ENCODE results near the gene CAGE1.

The CAGE1 gene

DNA sequence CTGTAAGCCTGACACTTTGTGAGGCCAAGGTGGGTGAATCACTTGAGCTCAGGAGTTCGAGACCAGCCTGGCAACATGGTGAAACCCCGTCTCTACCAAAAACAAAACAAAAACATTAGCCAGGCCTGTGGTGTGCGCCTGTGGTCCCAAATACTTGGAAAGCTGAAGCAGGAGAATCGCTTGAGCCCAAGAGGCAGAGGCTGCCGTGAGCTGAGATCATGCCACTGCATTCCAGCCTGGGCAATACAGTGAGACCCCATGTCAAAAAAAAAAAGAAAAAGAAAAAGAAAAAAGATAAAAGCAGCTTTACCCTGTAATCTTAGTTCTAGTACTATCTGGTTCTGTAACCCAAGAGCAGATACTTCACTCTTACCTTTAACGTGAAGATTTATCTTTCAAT is 104.1 kb downstream of the CAGE1 start:
- H3K36me3 Mint-ChIP-seq (ENCODE audit: low read depth), result peaks cover 43% of the 10 kb centered on the region
- H3K9me3 Mint-ChIP-seq, result no peaks in the 10 kb centered on the region
- no peak overlapping the region for H3K27ac Mint-ChIP-seq
- H3K4me1 Mint-ChIP-seq (ENCODE audit: low read depth), result peaks cover 18% of the 10 kb centered on the region
- no peak overlapping the region for H3K4me3 Mint-ChIP-seq
- no peaks in the 10 kb centered on the region for H3K27me3 Mint-ChIP-seq

DNA sequence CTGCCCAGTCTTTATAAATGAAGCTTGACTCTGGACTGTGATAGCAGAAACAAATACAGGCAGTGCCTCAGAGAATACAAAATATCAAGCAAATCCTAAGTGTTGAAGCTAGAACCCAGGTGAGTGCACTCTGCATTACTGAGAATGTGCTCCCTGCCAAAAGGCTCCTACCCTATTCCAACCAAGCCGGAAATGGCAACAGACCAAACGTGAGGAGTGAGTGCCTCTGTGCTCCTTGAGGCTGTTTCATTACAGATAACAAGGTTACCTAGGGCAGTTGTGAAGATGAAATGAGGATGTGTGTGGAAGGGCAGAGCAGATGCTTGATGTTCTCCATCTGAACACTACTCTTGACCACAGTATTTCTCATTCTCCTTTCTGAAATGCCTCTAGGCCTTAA is 105.9 kb downstream of the CAGE1 start:
- Mint-ChIP-seq H3K27me3 (no peaks in the 10 kb centered on the region), H3K36me3 (ENCODE audit: low read depth) (peaks cover 26% of the 10 kb centered on the region), H3K4me1 (ENCODE audit: low read depth) (peaks cover 18% of the 10 kb centered on the region), H3K9me3 (no peaks in the 10 kb centered on the region), H3K4me3 (no peak overlapping the region), H3K27ac (no peak overlapping the region)

DNA sequence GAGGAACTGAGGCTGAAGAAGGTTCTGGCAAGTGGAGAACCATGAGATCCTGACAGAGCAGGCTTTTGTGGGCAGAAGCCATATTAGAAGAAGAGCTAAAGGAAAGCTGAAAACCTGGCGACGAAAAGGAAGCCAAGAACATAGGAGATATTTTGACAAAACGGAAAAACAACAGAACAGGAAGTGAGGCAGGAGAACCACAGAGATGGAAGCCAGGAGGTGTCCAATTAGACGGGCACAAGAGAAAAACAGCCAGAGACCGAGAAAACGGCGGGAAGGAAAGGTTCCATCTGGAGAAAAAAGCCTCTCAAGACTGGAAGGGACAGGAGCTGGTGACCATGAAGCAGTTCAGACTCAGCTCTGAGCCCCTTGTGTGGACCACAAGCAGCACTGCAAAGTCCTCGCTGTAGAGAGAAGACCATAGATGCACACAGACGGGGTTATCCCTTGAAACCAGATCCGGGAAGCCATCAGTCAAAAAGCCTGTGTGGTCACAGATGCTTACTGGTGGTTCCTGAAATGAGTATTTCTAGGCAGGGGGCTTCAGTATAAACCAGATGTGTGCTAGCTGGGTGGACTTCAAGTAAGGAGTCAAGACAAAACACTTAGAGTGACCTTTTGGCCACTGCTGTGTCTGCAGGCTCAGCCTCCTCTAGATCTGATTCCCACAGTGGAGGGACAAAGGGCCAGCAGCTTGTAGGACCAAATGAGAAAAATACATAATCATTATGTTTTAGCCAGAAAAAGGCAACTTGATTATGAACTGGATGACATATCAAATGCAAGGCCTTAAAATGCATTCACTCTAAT is 107.2 kb downstream of the CAGE1 start:
- Mint-ChIP-seq H3K27me3 (no peaks in the 10 kb centered on the region), H3K4me3 (no peak overlapping the region), H3K27ac (peak overlapping the region; percentile 54), H3K36me3 (ENCODE audit: low read depth) (peaks cover 24% of the 10 kb centered on the region), H3K9me3 (no peaks in the 10 kb centered on the region), H3K4me1 (ENCODE audit: low read depth) (peaks cover 24% of the 10 kb centered on the region)
